ENCODE results near the gene GRK6. TPM values are rescaled to one million over a fixed set of nuclear protein-coding genes. Genes with fewer than 3 reads are reported as not detected.
A peak's percentile ranks its signal among the peaks of the same experiment; 100 is the strongest.

Gene GRK6
- total and polyA plus RNA-seq, 9 of the 15 experiments (the other 6 are each of a cell fraction or from before 2014, with no cell fraction given) = 0.63 to 122 (median 44.5) TPM

DNA sequence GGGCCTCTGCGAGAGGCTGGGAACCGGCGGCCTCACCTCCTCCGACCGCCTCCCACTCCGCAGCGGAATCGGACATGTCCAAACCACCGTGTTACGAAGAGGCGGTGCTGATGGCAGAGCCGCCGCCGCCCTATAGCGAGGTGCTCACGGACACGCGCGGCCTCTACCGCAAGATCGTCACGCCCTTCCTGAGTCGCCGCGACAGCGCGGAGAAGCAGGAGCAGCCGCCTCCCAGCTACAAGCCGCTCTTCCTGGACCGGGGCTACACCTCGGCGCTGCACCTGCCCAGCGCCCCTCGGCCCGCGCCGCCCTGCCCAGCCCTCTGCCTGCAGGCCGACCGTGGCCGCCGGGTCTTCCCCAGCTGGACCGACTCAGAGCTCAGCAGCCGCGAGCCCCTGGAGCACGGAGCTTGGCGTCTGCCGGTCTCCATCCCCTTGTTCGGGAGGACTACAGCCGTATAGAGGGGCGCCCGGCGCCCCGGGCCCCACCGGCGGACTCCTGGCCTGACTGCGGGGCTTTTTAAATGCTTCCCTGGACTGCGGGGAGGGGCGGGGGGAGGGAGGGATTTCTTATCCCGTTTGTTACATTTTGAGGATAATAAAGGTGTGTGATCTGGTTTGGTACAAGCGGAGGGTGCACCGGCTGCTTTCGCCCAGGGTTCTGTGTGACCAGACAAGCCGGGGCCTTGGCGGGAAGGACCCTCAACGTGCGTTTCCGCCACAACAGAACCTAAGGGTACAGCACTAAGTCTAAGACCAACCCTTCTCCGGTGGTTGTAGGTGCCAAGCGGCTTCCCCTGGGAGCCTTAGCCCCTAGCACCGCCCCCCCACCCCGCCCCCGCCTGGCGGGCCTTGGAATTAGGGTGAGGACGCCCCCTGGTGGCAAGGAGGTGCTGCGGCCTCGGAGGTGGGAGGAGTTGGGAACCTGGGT lies 29.4 kb downstream of the GRK6 start (continued):
- TF ChIP-seq, protein P1, sequence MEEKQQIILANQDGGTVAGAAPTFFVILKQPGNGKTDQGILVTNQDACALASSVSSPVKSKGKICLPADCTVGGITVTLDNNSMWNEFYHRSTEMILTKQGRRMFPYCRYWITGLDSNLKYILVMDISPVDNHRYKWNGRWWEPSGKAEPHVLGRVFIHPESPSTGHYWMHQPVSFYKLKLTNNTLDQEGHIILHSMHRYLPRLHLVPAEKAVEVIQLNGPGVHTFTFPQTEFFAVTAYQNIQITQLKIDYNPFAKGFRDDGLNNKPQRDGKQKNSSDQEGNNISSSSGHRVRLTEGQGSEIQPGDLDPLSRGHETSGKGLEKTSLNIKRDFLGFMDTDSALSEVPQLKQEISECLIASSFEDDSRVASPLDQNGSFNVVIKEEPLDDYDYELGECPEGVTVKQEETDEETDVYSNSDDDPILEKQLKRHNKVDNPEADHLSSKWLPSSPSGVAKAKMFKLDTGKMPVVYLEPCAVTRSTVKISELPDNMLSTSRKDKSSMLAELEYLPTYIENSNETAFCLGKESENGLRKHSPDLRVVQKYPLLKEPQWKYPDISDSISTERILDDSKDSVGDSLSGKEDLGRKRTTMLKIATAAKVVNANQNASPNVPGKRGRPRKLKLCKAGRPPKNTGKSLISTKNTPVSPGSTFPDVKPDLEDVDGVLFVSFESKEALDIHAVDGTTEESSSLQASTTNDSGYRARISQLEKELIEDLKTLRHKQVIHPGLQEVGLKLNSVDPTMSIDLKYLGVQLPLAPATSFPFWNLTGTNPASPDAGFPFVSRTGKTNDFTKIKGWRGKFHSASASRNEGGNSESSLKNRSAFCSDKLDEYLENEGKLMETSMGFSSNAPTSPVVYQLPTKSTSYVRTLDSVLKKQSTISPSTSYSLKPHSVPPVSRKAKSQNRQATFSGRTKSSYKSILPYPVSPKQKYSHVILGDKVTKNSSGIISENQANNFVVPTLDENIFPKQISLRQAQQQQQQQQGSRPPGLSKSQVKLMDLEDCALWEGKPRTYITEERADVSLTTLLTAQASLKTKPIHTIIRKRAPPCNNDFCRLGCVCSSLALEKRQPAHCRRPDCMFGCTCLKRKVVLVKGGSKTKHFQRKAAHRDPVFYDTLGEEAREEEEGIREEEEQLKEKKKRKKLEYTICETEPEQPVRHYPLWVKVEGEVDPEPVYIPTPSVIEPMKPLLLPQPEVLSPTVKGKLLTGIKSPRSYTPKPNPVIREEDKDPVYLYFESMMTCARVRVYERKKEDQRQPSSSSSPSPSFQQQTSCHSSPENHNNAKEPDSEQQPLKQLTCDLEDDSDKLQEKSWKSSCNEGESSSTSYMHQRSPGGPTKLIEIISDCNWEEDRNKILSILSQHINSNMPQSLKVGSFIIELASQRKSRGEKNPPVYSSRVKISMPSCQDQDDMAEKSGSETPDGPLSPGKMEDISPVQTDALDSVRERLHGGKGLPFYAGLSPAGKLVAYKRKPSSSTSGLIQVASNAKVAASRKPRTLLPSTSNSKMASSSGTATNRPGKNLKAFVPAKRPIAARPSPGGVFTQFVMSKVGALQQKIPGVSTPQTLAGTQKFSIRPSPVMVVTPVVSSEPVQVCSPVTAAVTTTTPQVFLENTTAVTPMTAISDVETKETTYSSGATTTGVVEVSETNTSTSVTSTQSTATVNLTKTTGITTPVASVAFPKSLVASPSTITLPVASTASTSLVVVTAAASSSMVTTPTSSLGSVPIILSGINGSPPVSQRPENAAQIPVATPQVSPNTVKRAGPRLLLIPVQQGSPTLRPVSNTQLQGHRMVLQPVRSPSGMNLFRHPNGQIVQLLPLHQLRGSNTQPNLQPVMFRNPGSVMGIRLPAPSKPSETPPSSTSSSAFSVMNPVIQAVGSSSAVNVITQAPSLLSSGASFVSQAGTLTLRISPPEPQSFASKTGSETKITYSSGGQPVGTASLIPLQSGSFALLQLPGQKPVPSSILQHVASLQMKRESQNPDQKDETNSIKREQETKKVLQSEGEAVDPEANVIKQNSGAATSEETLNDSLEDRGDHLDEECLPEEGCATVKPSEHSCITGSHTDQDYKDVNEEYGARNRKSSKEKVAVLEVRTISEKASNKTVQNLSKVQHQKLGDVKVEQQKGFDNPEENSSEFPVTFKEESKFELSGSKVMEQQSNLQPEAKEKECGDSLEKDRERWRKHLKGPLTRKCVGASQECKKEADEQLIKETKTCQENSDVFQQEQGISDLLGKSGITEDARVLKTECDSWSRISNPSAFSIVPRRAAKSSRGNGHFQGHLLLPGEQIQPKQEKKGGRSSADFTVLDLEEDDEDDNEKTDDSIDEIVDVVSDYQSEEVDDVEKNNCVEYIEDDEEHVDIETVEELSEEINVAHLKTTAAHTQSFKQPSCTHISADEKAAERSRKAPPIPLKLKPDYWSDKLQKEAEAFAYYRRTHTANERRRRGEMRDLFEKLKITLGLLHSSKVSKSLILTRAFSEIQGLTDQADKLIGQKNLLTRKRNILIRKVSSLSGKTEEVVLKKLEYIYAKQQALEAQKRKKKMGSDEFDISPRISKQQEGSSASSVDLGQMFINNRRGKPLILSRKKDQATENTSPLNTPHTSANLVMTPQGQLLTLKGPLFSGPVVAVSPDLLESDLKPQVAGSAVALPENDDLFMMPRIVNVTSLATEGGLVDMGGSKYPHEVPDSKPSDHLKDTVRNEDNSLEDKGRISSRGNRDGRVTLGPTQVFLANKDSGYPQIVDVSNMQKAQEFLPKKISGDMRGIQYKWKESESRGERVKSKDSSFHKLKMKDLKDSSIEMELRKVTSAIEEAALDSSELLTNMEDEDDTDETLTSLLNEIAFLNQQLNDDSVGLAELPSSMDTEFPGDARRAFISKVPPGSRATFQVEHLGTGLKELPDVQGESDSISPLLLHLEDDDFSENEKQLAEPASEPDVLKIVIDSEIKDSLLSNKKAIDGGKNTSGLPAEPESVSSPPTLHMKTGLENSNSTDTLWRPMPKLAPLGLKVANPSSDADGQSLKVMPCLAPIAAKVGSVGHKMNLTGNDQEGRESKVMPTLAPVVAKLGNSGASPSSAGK (IDR thresholded peaks at IDR 0.05) = no peak
- TF ChIP-seq PRPF4 (IDR thresholded peaks at IDR 0.05; ENCODE audit: insufficient read depth, low read depth, low read length, poor library complexity, severe bottlenecking) = no peak
- TF ChIP-seq TEAD1 (CRISPR knock-in tag; IDR thresholded peaks at IDR 0.05) = peak in 1 of 2 experiments; percentile 17; a peak in 1 of 4 replicates
- TF ChIP-seq ZNF124 (CRISPR knock-in tag; IDR thresholded peaks at IDR 0.05) = no peak
- TF ChIP-seq, protein P2, sequence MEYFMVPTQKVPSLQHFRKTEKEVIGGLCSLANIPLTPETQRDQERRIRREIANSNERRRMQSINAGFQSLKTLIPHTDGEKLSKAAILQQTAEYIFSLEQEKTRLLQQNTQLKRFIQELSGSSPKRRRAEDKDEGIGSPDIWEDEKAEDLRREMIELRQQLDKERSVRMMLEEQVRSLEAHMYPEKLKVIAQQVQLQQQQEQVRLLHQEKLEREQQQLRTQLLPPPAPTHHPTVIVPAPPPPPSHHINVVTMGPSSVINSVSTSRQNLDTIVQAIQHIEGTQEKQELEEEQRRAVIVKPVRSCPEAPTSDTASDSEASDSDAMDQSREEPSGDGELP (CRISPR knock-in tag; IDR thresholded peaks at IDR 0.05; ENCODE audit: borderline replicate concordance) = peak; percentile 47
- no peak for TF ChIP-seq MCM3 (IDR thresholded peaks at IDR 0.05)
- TF ChIP-seq, protein P3, sequence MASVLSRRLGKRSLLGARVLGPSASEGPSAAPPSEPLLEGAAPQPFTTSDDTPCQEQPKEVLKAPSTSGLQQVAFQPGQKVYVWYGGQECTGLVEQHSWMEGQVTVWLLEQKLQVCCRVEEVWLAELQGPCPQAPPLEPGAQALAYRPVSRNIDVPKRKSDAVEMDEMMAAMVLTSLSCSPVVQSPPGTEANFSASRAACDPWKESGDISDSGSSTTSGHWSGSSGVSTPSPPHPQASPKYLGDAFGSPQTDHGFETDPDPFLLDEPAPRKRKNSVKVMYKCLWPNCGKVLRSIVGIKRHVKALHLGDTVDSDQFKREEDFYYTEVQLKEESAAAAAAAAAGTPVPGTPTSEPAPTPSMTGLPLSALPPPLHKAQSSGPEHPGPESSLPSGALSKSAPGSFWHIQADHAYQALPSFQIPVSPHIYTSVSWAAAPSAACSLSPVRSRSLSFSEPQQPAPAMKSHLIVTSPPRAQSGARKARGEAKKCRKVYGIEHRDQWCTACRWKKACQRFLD (CRISPR knock-in tag; IDR thresholded peaks at IDR 0.05) = no peak
- TF ChIP-seq ZNF79 (CRISPR knock-in tag; IDR thresholded peaks at IDR 0.05; ENCODE audit: low read depth) = no peak
- no peak for TF ChIP-seq CBFA2T2 (conservative IDR thresholded peaks at IDR 0.05)
- TF ChIP-seq RBM25 (IDR thresholded peaks at IDR 0.05; ENCODE audit: low read depth, low read length, severe bottlenecking) = no peak
- no peak for TF ChIP-seq BACH1 (tag; IDR thresholded peaks at IDR 0.05)

All from K562 (cell line).